Stomach (tissue), 9 donors: ENCODE results near the gene ARL2BP. TPM values are rescaled to one million over a fixed set of nuclear protein-coding genes. Genes with fewer than 3 reads are reported as not detected.

ENCODE experiments used
- DNase-seq, 2 donors: peaks; one replicate each; pipeline versions ENCODE4 v3.0.0 to v3.0.0-alpha.2; 2013 to 2019
- H3K27ac ChIP-seq, 5 donors: fragments of 200-600 bp in 4 of 5; sonication (generic) in 4 of 5; one replicate each; pipeline ENCODE4 v1.5.1; 2013 to 2019; ENCODE audit warnings: mild to moderate bottlenecking in 1 of 5, moderate library complexity in 1 of 5
- H3K27me3 ChIP-seq, 3 donors: fragments of 200-600 bp; sonication (generic); one replicate each; pipeline ENCODE4 v1.5.1; 2017 to 2019; ENCODE audit warnings: mixed run types in 1 of 3
- H3K36me3 ChIP-seq, 4 donors: fragments of 200-600 bp; sonication (generic); 1 replicate in 3 of 4; 2 replicates in 1 of 4; pipeline ENCODE4 v1.5.1; 2016 to 2019
- H3K4me1 ChIP-seq, 4 donors: fragments of 200-600 bp; sonication (generic); one replicate each; pipeline ENCODE4 v1.5.1; 2016 to 2019
- H3K4me3 ChIP-seq, 4 donors: fragments of 200-600 bp; sonication (generic) in 3 of 4; one replicate each; pipeline ENCODE4 v1.5.1; 2016 to 2019; ENCODE audit warnings: mild to moderate bottlenecking in 1 of 4
- H3K9me3 ChIP-seq, 4 donors: fragments of 200-600 bp; sonication (generic); one replicate each; pipeline ENCODE4 v1.5.1; 2016 to 2019
- CTCF ChIP-seq, 7 experiments: fragments of 450-650 bp in 4 of 7; fragments of 200-600 bp in 3 of 7; sonication (generic) in 3 of 7; IDR thresholded peaks; one replicate each; pipeline ENCODE4 v1.5.1; 2016 to 2019; ENCODE audit warnings: antibody characterized with exemption in 7 of 7, control low read depth in 2 of 7, mild to moderate bottlenecking in 1 of 7
- EP300 ChIP-seq: sonication (generic); formaldehyde crosslinking; IDR thresholded peaks from one replicate; pipeline ENCODE4 v1.6.1; 2017; ENCODE audit warnings: antibody characterized with exemption
- POLR2A ChIP-seq, 4 donors: fragments of 450-650 bp; IDR thresholded peaks; one replicate each; pipeline ENCODE4 v1.6.1; 2016; ENCODE audit warnings: antibody characterized with exemption in 4 of 4, control low read depth in 2 of 4, mild to moderate bottlenecking in 1 of 4, moderate library complexity in 1 of 4
- POLR2AphosphoS5 ChIP-seq, 3 donors: sonication (generic); formaldehyde crosslinking; IDR thresholded peaks; one replicate each; pipeline ENCODE4 v1.6.1; 2016; ENCODE audit warnings: antibody characterized with exemption in 3 of 3
- WGBS, 5 donors: extraction: QIAGEN DNeasy Blood & Tissue Kit in 3 of 5; methylation state at CpG; one replicate each; pipeline versions ENCODE4 v1.1.5 to v1.1.7; 2013 to 2018; 5-methylcytosine and 5-hydroxymethylcytosine counted together
- intact Hi-C: fragments of 100-400 bp; cut with DNase I; formaldehyde crosslinking; loops from one replicate; pipeline ENCODE4 v1.15.1; 2023; ENCODE audit warnings: low total_unique reads
- polyA plus RNA-seq, 3 donors: library from polyadenylated mRNA; stranded (reverse); fragments of 200-250 nt; gene quantifications; one replicate each; pipeline ENCODE4 v1.2.3, GENCODE V29; 2013
- total RNA-seq, 5 donors: library from RNA; depleted of rRNA; stranded (reverse); fragments of >200 nt; gene quantifications; one replicate each; pipeline versions ENCODE4 v1.1.0 to v1.2.3, GENCODE V29; 2014 to 2016
- donor health status: healthy with polysubstance abuse.
- donor health status: Bipolar disorder and iron deficiency.
- donor health status: healthy.

Gene ARL2BP
- total and polyA plus RNA-seq, 8 donors, result 15.6 to 61.6 (median 43.2) TPM

GRCh38 chr16:57281791-57282190 lies 36.7 kb downstream of the ARL2BP start:
- Histone ChIP-seq H3K4me1 (peaks cover 24 to 72% (median 62%) of the 10 kb centered on the region in 4 donors), H3K9me3 (no peaks in the 10 kb centered on the region), H3K27ac (peak overlapping the region; percentile 9 to 90 (median 84)), H3K4me3 (no peak overlapping the region), H3K27me3 (peaks cover 0 to 29% (median 13%) of the 10 kb centered on the region in 3 donors), H3K36me3 (no peaks in the 10 kb centered on the region)
- TF ChIP-seq POLR2AphosphoS5 (IDR thresholded peaks at IDR 0.05), result no peak
- DNase-seq, result no peak
- WGBS, 5 donors, result 89 to 100% (median 94%) methylated on average over 3 of the region's 3 CpGs
- intact Hi-C loops, result no loop called here

GRCh38 chr16:57282510-57283213 lies 37.6 kb downstream of the ARL2BP start:
- no peaks in the 10 kb centered on the region for H3K9me3 ChIP-seq
- 27 to 57% (median 38%) methylated on average over 8 of the region's 8 CpGs for WGBS, 5 donors
- intact Hi-C loops, result no loop called here
- peaks cover 0 to 29% (median 13%) of the 10 kb centered on the region in 3 donors for H3K27me3 ChIP-seq
- H3K27ac ChIP-seq, result peak overlapping the region; percentile 84 to 90 (median 89)
- DNase-seq, result no peak
- TF ChIP-seq POLR2A (IDR thresholded peaks at IDR 0.05) (no peak), POLR2AphosphoS5 (IDR thresholded peaks at IDR 0.05) (no peak), CTCF (IDR thresholded peaks at IDR 0.05) (no peak), EP300 (no peak)
- no peaks in the 10 kb centered on the region for H3K36me3 ChIP-seq
- H3K4me3 ChIP-seq, result peak overlapping the region; percentile 59 to 80 (median 70)
- peaks cover 15 to 63% (median 55%) of the 10 kb centered on the region in 4 donors for H3K4me1 ChIP-seq

- TF ChIP-seq CTCF (IDR thresholded peaks at IDR 0.05), result peak in 1 of 7 experiments; percentile 6
- TF ChIP-seq POLR2AphosphoS5 (IDR thresholded peaks at IDR 0.05), result peak in 2 of 3 donors; percentile 44 to 54
- no peak for TF ChIP-seq POLR2A (IDR thresholded peaks at IDR 0.05)
- TF ChIP-seq EP300, result no peak
- Histone ChIP-seq H3K27ac (peak overlapping the region; percentile 84 to 90 (median 89)), H3K27me3 (peaks cover 0 to 29% (median 13%) of the 10 kb centered on the region in 3 donors), H3K4me3 (peak overlapping the region; percentile 59 to 80 (median 70)), H3K9me3 (no peaks in the 10 kb centered on the region), H3K36me3 (no peaks in the 10 kb centered on the region), H3K4me1 (peaks cover 15 to 56% (median 48%) of the 10 kb centered on the region in 4 donors)
- DNase-seq, result peak; percentile 70 to 82
- 25 to 39% (median 30%) methylated on average over 20 to 24 of the region's 24 CpGs for WGBS, 5 donors
- intact Hi-C loops, result no loop called here
Observed at GRCh38 chr16:57283214-57283958, 38.3 kb downstream of the ARL2BP start.

- Histone ChIP-seq H3K27me3 (peaks cover 0 to 29% (median 13%) of the 10 kb centered on the region in 3 donors), H3K27ac (peak overlapping the region; percentile 84 to 90 (median 89)), H3K36me3 (no peaks in the 10 kb centered on the region), H3K4me1 (peaks cover 15 to 51% (median 43%) of the 10 kb centered on the region in 4 donors), H3K9me3 (no peaks in the 10 kb centered on the region), H3K4me3 (peak overlapping the region; percentile 59 to 80 (median 70))
- DNase-seq, result no peak
- no peak for TF ChIP-seq CTCF (IDR thresholded peaks at IDR 0.05)
- TF ChIP-seq POLR2AphosphoS5 (IDR thresholded peaks at IDR 0.05), result no peak
- TF ChIP-seq EP300, result no peak
- TF ChIP-seq POLR2A (IDR thresholded peaks at IDR 0.05), result no peak
- 5 to 12% (median 6%) methylated on average over 14 of the region's 14 CpGs for WGBS, 5 donors
- intact Hi-C loops, result no loop called here
Observed at GRCh38 chr16:57283959-57284208, 38.8 kb downstream of the ARL2BP start.
